Fibroblast of mammary gland (primary cell): ENCODE data around the gene ZNF467.

Experiments
- DNase-seq: peaks from one replicate; pipeline ENCODE4 v3.0.0-alpha.2; 2010; ENCODE audit warnings: low read depth
- H3K4me3 ChIP-seq: 2 replicates; pipeline ENCODE4 v1.5.1; 2011; ENCODE audit warnings: low read depth, mild to moderate bottlenecking, low read length, moderate library complexity; ENCODE audit not compliant: control insufficient read depth
- TF ChIP-seq, protein P1 (sequence below): conservative IDR thresholded peaks from 2 replicates; pipeline ENCODE4 v1.5.1; 2011; ENCODE audit warnings: low read depth, low read length, inconsistent platforms; ENCODE audit not compliant: control insufficient read depth, insufficient read depth

The ZNF467 gene

GRCh38 chr7:149729983-149730801, 43.2 kb downstream of the ZNF467 start:
- no peak overlapping the region for H3K4me3 ChIP-seq
- TF ChIP-seq, protein P1, sequence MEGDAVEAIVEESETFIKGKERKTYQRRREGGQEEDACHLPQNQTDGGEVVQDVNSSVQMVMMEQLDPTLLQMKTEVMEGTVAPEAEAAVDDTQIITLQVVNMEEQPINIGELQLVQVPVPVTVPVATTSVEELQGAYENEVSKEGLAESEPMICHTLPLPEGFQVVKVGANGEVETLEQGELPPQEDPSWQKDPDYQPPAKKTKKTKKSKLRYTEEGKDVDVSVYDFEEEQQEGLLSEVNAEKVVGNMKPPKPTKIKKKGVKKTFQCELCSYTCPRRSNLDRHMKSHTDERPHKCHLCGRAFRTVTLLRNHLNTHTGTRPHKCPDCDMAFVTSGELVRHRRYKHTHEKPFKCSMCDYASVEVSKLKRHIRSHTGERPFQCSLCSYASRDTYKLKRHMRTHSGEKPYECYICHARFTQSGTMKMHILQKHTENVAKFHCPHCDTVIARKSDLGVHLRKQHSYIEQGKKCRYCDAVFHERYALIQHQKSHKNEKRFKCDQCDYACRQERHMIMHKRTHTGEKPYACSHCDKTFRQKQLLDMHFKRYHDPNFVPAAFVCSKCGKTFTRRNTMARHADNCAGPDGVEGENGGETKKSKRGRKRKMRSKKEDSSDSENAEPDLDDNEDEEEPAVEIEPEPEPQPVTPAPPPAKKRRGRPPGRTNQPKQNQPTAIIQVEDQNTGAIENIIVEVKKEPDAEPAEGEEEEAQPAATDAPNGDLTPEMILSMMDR: no peak
- no peak for DNase-seq

GRCh38 chr7:149729586-149729982, 43.8 kb downstream of the ZNF467 start:
- DNase-seq: no peak
- TF ChIP-seq, protein P1: no peak

GRCh38 chr7:149728491-149729375, 44.7 kb downstream of the ZNF467 start:
- TF ChIP-seq, protein P1: no peak
- DNase-seq: no peak

More at GRCh38 chr7:149729586-149729982, 43.8 kb downstream of the ZNF467 start:
- no peak overlapping the region for H3K4me3 ChIP-seq

DNA sequence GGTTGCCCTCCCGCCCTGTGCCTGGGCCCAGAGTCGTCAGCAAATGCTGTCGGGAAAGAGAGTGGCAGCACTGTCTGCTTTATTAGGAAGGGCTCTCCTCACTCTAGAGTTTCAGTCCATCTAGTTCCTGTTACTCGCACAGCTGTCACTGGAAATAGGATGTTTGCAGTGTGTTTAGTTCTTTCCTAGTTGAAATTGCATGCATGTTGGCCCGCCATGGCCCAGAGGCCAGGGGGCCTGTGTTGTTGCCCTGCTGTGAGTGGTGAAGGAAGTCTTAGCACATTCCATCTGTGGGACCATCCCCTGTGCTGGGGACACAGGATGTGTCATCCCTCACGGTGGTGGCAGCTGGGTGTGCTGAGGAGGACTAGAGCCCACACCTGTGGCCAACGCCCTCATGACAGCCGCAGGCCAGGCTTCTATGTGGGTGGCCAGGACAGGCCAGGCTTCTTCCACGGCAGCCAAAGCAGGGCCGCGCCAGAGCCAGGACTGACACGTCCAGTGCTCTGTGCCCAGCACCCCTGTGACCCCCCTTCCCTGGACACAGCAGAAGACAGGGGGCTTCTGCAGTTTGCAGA, 45.4 kb downstream of the ZNF467 start:
- no peak overlapping the region for H3K4me3 ChIP-seq
- no peak for DNase-seq

More at GRCh38 chr7:149728491-149729375, 44.7 kb downstream of the ZNF467 start:
- no peak overlapping the region for H3K4me3 ChIP-seq

GRCh38 chr7:149727053-149727898, 46.1 kb downstream of the ZNF467 start:
- TF ChIP-seq, protein P1: no peak

More for the DNA sequence above, 45.4 kb downstream of the ZNF467 start:
- TF ChIP-seq, protein P1: no peak

DNA sequence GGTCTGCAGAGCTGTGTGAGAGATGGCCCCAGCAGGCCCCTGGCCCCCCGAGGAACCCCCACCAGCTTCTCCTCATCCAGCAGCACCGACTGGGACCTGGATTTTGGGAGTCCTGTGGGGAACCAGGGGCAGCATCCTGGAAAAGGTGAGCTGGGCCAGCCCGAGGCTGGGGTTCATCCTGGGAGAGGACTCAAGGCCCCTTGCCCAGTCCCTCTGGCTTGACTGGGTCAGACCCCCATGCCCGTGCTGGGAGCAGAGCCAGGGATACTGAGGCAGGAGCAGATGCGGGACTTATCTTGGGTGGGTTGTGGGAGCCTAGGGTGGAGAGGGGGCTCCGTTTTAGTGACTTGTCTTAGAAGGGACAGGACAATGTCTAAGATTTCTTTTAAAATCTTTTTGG, 47.5 kb downstream of the ZNF467 start:
- DNase-seq: no peak
- TF ChIP-seq, protein P1: no peak
- H3K4me3 ChIP-seq: no peak overlapping the region

More at GRCh38 chr7:149727053-149727898, 46.1 kb downstream of the ZNF467 start:
- no peak for DNase-seq
- H3K4me3 ChIP-seq: no peak overlapping the region
